Uterus (tissue), 2 donors: ENCODE results near the gene CCDC195.
"Not testable (repeated sequence)": the region's sequence is repeated elsewhere in the genome, so short reads cannot be mapped to it uniquely, and the experiment has no call there.

Experiments used
- CTCF ChIP-seq, 4 experiments: fragments of 200-600 bp in 2 of 4; fragments of 450-650 bp in 2 of 4; sonication (generic) in 2 of 4; IDR thresholded peaks; one replicate each; pipeline ENCODE4 v1.5.1; 2016 to 2019; ENCODE audit warnings: antibody characterized with exemption in 4 of 4, mild to moderate bottlenecking in 2 of 4, moderate library complexity in 1 of 4
- POLR2A ChIP-seq, 2 donors: fragments of 450-650 bp; IDR thresholded peaks; one replicate each; pipeline ENCODE4 v1.6.1; 2016; ENCODE audit warnings: antibody characterized with exemption in 2 of 2, mild to moderate bottlenecking in 1 of 2, moderate library complexity in 1 of 2

- TF ChIP-seq CTCF, POLR2A (IDR thresholded peaks at IDR 0.05): not testable (repeated sequence)
These were observed 54.5 kb downstream of the CCDC195 start for GRCh38 chr2:224661708-224662107.
